Colonic mucosa (tissue), 4 donors: ENCODE measurements around the gene DHRS7B. TPM values are rescaled to one million over a fixed set of nuclear protein-coding genes. Genes with fewer than 3 reads are reported as not detected.

Experiments used
- DNase-seq: peaks from one replicate; pipeline ENCODE4 v3.0.0-alpha.2; 2020
- H3K27ac ChIP-seq: fragments of 200-600 bp; one replicate; pipeline ENCODE4 v1.8.0; 2021
- H3K27me3 ChIP-seq: fragments of 200-600 bp; one replicate; pipeline ENCODE4 v1.8.0; 2021
- H3K36me3 ChIP-seq: fragments of 200-600 bp; one replicate; pipeline ENCODE4 v1.8.0; 2021
- H3K4me1 ChIP-seq: fragments of 200-600 bp; one replicate; pipeline ENCODE4 v1.8.0; 2021; ENCODE audit warnings: mild to moderate bottlenecking
- H3K4me3 ChIP-seq: fragments of 200-600 bp; one replicate; pipeline ENCODE4 v1.8.0; 2021
- H3K9ac ChIP-seq, 2 donors: one replicate each; pipeline ENCODE4 v1.7.0; 2013; ENCODE audit warnings: control low read depth in 2 of 2, low read depth in 2 of 2, low read length in 2 of 2
- H3K9me3 ChIP-seq: fragments of 200-600 bp; one replicate; pipeline ENCODE4 v1.8.0; 2021
- CTCF ChIP-seq: fragments of 200-600 bp; IDR thresholded peaks from one replicate; pipeline ENCODE4 v1.8.0; 2022; ENCODE audit warnings: antibody characterized with exemption, mild to moderate bottlenecking
- intact Hi-C: fragments of 100-400 bp; cut with DNase I; formaldehyde crosslinking; loops from one replicate; pipeline ENCODE4 v1.14.1; 2022
- total RNA-seq, 2 donors: library from RNA; stranded (reverse); fragmentation: NEBNext Ultra II Directional in 1 of 2; extraction: Animal tissue kit (Norgen Biotek cat#: 25700) in 1 of 2; gene quantifications; one replicate each; pipeline ENCODE4 v1.2.1, GENCODE V29; 2021
- donor health status: healthy.
- donor health status: DM: no; HTN: no; CAD: no.
- donor health status: DM: no; HTN: no; CAD: no.

The DHRS7B gene
- total RNA-seq, 2 donors from 2014 or later: 29.4 to 44.0 TPM

- Histone ChIP-seq H3K27ac (no peak overlapping the region), H3K27me3 (no peaks in the 10 kb centered on the region), H3K4me1 (no peaks in the 10 kb centered on the region), H3K9ac (no peak overlapping the region), H3K9me3 (no peaks in the 10 kb centered on the region), H3K4me3 (no peak overlapping the region), H3K36me3 (peaks cover 16% of the 10 kb centered on the region)
- intact Hi-C loops: no loop called here
- no peak for DNase-seq
- no peak for TF ChIP-seq CTCF
Measured at GRCh38 chr17:21196126-21196525, 69.4 kb downstream of the DHRS7B start.

- H3K9ac ChIP-seq: no peak overlapping the region
- intact Hi-C loops: no loop called here
- H3K9me3 ChIP-seq: no peaks in the 10 kb centered on the region
- H3K36me3 ChIP-seq: peaks cover 16% of the 10 kb centered on the region
- H3K27ac ChIP-seq: no peak overlapping the region
- H3K4me1 ChIP-seq: no peaks in the 10 kb centered on the region
- DNase-seq: no peak
- no peak overlapping the region for H3K4me3 ChIP-seq
- no peaks in the 10 kb centered on the region for H3K27me3 ChIP-seq
- TF ChIP-seq CTCF: no peak
Measured at GRCh38 chr17:21198411-21198810, 71.6 kb downstream of the DHRS7B start.

GRCh38 chr17:21199311-21199710 lies 72.5 kb downstream of the DHRS7B start:
- no peak for DNase-seq
- no peaks in the 10 kb centered on the region for H3K27me3 ChIP-seq
- no peaks in the 10 kb centered on the region for H3K9me3 ChIP-seq
- no peak for TF ChIP-seq CTCF
- H3K9ac ChIP-seq: no peak overlapping the region
- H3K36me3 ChIP-seq: peaks cover 16% of the 10 kb centered on the region
- no peaks in the 10 kb centered on the region for H3K4me1 ChIP-seq
- intact Hi-C loops: no loop called here
- H3K4me3 ChIP-seq: no peak overlapping the region
- H3K27ac ChIP-seq: no peak overlapping the region

- intact Hi-C loops: no loop called here
- H3K9ac ChIP-seq: no peak overlapping the region
- no peak for TF ChIP-seq CTCF
- no peak overlapping the region for H3K4me3 ChIP-seq
- no peaks in the 10 kb centered on the region for H3K27me3 ChIP-seq
- peaks cover 16% of the 10 kb centered on the region for H3K36me3 ChIP-seq
- no peaks in the 10 kb centered on the region for H3K4me1 ChIP-seq
- H3K27ac ChIP-seq: no peak overlapping the region
- no peak for DNase-seq
- no peaks in the 10 kb centered on the region for H3K9me3 ChIP-seq
Measured at GRCh38 chr17:21199856-21200255, 73.1 kb downstream of the DHRS7B start.

- TF ChIP-seq CTCF: no peak
- intact Hi-C loops: no loop called here
- H3K4me1 ChIP-seq: no peaks in the 10 kb centered on the region
- no peak overlapping the region for H3K4me3 ChIP-seq
- no peaks in the 10 kb centered on the region for H3K27me3 ChIP-seq
- H3K36me3 ChIP-seq: peaks cover 16% of the 10 kb centered on the region
- DNase-seq: no peak
- no peaks in the 10 kb centered on the region for H3K9me3 ChIP-seq
- H3K9ac ChIP-seq: no peak overlapping the region
- no peak overlapping the region for H3K27ac ChIP-seq
Measured at GRCh38 chr17:21200590-21201297, 74.0 kb downstream of the DHRS7B start.
